ENCODE data around the gene PC. TPM values are rescaled to one million over a fixed set of nuclear protein-coding genes. Genes with fewer than 3 reads are reported as not detected.

Gene PC
- total RNA-seq, 1 donor from 2014 or later, result 47.4 TPM

DNA sequence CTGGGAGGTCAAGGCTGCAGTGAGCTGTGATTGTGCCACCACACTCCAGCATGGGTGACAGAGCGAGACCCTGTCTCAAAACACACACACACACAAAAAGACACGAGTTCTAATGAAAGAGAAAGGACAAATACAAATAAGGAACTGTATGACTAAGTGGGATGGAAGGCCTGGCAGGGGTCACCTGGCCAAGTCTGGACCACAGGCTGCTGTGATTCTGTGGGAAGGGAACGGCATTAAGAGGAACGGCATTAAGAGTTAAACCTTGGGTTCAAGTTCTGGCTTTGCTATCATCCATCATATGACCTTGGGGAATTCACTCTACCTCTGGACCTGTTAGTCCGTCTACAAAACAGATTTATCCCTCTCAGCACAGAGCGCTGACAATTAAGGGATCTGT lies 53.6 kb downstream of the PC start:
- H3K36me3 Mint-ChIP-seq (ENCODE audit: unreplicated experiment), result no peaks in the 10 kb centered on the region
- H3K27me3 Mint-ChIP-seq (ENCODE audit: unreplicated experiment), result no peaks in the 10 kb centered on the region
- no peak overlapping the region for H3K4me3 Mint-ChIP-seq (ENCODE audit: unreplicated experiment)
- peaks cover 7% of the 10 kb centered on the region for H3K4me1 Mint-ChIP-seq (ENCODE audit: low read depth, unreplicated experiment)
- no peak for DNase-seq
- no peaks in the 10 kb centered on the region for H3K9me3 Mint-ChIP-seq (ENCODE audit: unreplicated experiment)
- no peak overlapping the region for H3K27ac Mint-ChIP-seq (ENCODE audit: unreplicated experiment)
- TF ChIP-seq, protein P1, sequence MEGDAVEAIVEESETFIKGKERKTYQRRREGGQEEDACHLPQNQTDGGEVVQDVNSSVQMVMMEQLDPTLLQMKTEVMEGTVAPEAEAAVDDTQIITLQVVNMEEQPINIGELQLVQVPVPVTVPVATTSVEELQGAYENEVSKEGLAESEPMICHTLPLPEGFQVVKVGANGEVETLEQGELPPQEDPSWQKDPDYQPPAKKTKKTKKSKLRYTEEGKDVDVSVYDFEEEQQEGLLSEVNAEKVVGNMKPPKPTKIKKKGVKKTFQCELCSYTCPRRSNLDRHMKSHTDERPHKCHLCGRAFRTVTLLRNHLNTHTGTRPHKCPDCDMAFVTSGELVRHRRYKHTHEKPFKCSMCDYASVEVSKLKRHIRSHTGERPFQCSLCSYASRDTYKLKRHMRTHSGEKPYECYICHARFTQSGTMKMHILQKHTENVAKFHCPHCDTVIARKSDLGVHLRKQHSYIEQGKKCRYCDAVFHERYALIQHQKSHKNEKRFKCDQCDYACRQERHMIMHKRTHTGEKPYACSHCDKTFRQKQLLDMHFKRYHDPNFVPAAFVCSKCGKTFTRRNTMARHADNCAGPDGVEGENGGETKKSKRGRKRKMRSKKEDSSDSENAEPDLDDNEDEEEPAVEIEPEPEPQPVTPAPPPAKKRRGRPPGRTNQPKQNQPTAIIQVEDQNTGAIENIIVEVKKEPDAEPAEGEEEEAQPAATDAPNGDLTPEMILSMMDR (IDR thresholded peaks at IDR 0.05; ENCODE audit: partially characterized antibody, unreplicated experiment), result no peak

DNA sequence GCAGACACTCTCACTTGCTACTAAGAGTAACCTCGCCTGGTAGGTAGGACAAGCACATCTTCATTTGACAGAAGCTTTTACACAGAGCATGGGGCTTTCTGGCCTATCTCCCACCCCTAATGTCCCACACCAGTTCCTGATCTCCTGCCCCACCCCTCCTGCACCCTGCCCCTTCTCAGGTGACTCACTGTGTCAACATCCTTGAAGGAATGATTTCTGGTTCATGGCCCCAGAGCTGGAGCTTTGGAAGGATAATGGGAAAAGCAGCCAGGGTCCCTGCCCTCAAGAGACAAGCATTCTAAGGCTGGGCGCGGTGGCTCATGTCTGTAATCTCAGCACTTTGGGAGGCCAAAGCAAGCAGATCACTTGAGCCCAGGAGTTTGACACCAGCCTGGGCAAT lies 54.1 kb downstream of the PC start:
- Mint-ChIP-seq H3K4me3 (ENCODE audit: unreplicated experiment) (no peak overlapping the region), H3K9me3 (ENCODE audit: unreplicated experiment) (no peaks in the 10 kb centered on the region), H3K27ac (ENCODE audit: unreplicated experiment) (no peak overlapping the region), H3K27me3 (ENCODE audit: unreplicated experiment) (no peaks in the 10 kb centered on the region), H3K4me1 (ENCODE audit: low read depth, unreplicated experiment) (peaks cover 7% of the 10 kb centered on the region), H3K36me3 (ENCODE audit: unreplicated experiment) (no peaks in the 10 kb centered on the region)
- DNase-seq, result no peak
- TF ChIP-seq, protein P1 (IDR thresholded peaks at IDR 0.05; ENCODE audit: partially characterized antibody, unreplicated experiment), result no peak

DNA sequence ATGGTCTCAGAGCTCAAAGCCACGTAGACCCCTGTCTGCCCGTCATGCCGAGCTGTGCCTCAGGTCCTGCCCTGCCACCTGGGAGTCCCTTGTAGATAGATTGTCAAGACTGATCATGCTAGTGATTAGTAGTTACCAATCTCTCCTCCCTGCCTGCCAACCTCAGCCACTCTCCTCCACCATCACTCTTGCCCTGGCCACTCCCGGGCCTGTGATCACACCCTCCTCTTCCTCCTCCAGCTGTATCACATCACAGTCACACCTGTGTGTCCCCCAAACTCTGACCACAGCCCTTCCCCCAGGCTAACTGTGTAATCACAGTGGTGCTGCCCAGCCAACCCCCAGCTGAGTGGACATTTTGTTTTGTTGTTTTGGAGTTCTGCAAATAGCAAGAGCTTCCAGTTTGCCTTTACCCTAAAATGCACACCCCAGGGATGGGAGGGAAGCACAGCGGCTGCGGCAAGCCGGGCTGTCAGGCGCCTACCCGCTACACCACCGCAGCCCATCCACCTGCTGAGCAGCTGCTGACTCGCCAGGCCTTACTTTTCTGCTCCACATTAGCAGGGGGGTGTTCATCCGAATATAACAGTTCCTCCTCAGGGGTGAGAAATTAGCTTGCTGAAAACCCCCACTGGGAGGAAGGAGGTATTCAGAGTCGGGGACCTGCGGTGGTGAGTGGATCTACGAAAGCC lies 55.6 kb downstream of the PC start:
- no peaks in the 10 kb centered on the region for H3K9me3 Mint-ChIP-seq (ENCODE audit: unreplicated experiment)
- H3K4me3 Mint-ChIP-seq (ENCODE audit: unreplicated experiment), result no peak overlapping the region
- no peak for DNase-seq
- no peaks in the 10 kb centered on the region for H3K27me3 Mint-ChIP-seq (ENCODE audit: unreplicated experiment)
- no peaks in the 10 kb centered on the region for H3K36me3 Mint-ChIP-seq (ENCODE audit: unreplicated experiment)
- peaks cover 5% of the 10 kb centered on the region for H3K4me1 Mint-ChIP-seq (ENCODE audit: low read depth, unreplicated experiment)
- TF ChIP-seq, protein P1 (IDR thresholded peaks at IDR 0.05; ENCODE audit: partially characterized antibody, unreplicated experiment), result no peak
- no peak overlapping the region for H3K27ac Mint-ChIP-seq (ENCODE audit: unreplicated experiment)

DNA sequence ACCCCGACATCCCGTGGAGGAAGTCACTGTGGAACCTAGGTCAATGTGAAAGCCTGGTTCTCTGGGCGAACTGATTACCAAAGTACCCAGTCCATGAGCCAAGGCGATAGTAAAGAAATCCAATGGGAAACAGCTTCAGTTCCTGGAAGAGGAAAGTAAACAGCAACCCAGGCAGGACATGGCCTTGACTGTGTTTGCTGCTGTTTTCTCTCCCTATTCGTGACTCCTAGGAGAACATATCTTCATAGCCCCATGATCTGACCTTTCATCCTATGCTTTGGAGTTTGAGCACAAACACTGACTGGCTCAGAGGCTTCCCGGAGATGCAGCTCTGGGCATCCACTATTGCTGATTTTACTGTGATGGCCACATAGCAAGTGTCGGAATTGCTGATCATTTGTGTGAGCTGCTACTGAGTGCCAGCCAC lies 56.2 kb downstream of the PC start:
- Mint-ChIP-seq H3K27me3 (ENCODE audit: unreplicated experiment) (no peaks in the 10 kb centered on the region), H3K4me1 (ENCODE audit: low read depth, unreplicated experiment) (peaks cover 5% of the 10 kb centered on the region), H3K36me3 (ENCODE audit: unreplicated experiment) (no peaks in the 10 kb centered on the region), H3K9me3 (ENCODE audit: unreplicated experiment) (no peaks in the 10 kb centered on the region), H3K4me3 (ENCODE audit: unreplicated experiment) (no peak overlapping the region), H3K27ac (ENCODE audit: unreplicated experiment) (no peak overlapping the region)
- no peak for DNase-seq
- TF ChIP-seq, protein P1 (IDR thresholded peaks at IDR 0.05; ENCODE audit: partially characterized antibody, unreplicated experiment), result no peak

DNA sequence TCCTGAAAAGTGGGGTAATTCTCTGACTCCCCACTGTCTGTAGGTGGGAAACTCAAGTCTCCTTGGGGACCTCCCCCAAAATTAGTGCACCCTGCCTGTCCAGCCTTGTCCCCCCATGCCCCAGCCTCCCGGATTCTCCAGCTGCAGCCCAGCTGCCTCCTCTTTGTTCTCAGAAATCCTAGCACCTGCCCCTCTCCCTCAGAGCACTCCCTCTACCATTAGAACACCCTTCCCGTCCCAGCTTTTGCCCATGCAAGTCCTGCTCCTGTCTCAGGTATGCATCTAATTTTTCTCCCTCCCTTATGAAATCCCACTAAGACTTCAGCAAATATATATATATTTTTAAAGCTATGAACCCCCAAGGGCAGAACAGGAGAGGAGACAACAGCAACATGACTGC lies 64.0 kb downstream of the PC start:
- DNase-seq, result no peak
- Mint-ChIP-seq H3K4me1 (ENCODE audit: low read depth, unreplicated experiment) (peaks cover 15% of the 10 kb centered on the region), H3K27ac (ENCODE audit: unreplicated experiment) (peak overlapping the region; percentile 44), H3K36me3 (ENCODE audit: unreplicated experiment) (no peaks in the 10 kb centered on the region), H3K9me3 (ENCODE audit: unreplicated experiment) (peaks cover 9% of the 10 kb centered on the region), H3K4me3 (ENCODE audit: unreplicated experiment) (no peak overlapping the region), H3K27me3 (ENCODE audit: unreplicated experiment) (peaks cover 1% of the 10 kb centered on the region)
- TF ChIP-seq, protein P1 (IDR thresholded peaks at IDR 0.05; ENCODE audit: partially characterized antibody, unreplicated experiment), result no peak

Data from glutamatergic neuron (in vitro differentiated cells).